Stimulated activated CD4-positive, alpha-beta T cell treated with anti-CD3 and anti-CD28 coated beads, Interleukin-4, amount 100 ng/mL, for 48 hours (primary cell): Measurements from ENCODE around the gene MYLK.
A peak's percentile ranks its signal among the peaks of the same experiment; 100 is the strongest.

Experiments
- DNase-seq, 2 donors: peaks; one replicate each; pipeline ENCODE4 v3.0.0-alpha.2; 2020; ENCODE audit warnings: low read depth in 2 of 2

MYLK gene

GRCh38 chr3:123672429-123673146 lies 211.5 kb downstream of the MYLK start:
- DNase-seq = no peak

GRCh38 chr3:123670743-123671142 lies 213.4 kb downstream of the MYLK start:
- DNase-seq = no peak

GRCh38 chr3:123668906-123669305 lies 215.2 kb downstream of the MYLK start:
- no peak for DNase-seq

- no peak for DNase-seq
Observed at GRCh38 chr3:123667784-123668183, 216.3 kb downstream of the MYLK start.

GRCh38 chr3:123664753-123665152 lies 219.4 kb downstream of the MYLK start:
- no peak for DNase-seq

GRCh38 chr3:123663977-123664376 lies 220.2 kb downstream of the MYLK start:
- no peak for DNase-seq

GRCh38 chr3:123661973-123662372 lies 222.2 kb downstream of the MYLK start:
- no peak for DNase-seq

GRCh38 chr3:123660900-123661299 lies 223.2 kb downstream of the MYLK start:
- DNase-seq = no peak

GRCh38 chr3:123660141-123660675 lies 223.9 kb downstream of the MYLK start:
- no peak for DNase-seq

- no peak for DNase-seq
Observed at GRCh38 chr3:123658852-123659206, 225.3 kb downstream of the MYLK start.

GRCh38 chr3:123658118-123658851 lies 225.8 kb downstream of the MYLK start:
- no peak for DNase-seq

- DNase-seq = no peak
Observed at GRCh38 chr3:123657568-123657967, 226.6 kb downstream of the MYLK start.

- DNase-seq = no peak
Observed at GRCh38 chr3:123657111-123657510, 227.0 kb downstream of the MYLK start.

GRCh38 chr3:123656691-123657090 lies 227.4 kb downstream of the MYLK start:
- DNase-seq = no peak

GRCh38 chr3:123656274-123656673 lies 227.9 kb downstream of the MYLK start:
- DNase-seq = no peak

- no peak for DNase-seq
Observed at GRCh38 chr3:123655400-123655799, 228.7 kb downstream of the MYLK start.

GRCh38 chr3:123653221-123653682 lies 230.9 kb downstream of the MYLK start:
- no peak for DNase-seq

GRCh38 chr3:123652342-123652984 lies 231.7 kb downstream of the MYLK start:
- DNase-seq = peak; percentile 4 to 47

- no peak for DNase-seq
Observed at GRCh38 chr3:123651449-123652341, 232.4 kb downstream of the MYLK start.

GRCh38 chr3:123650101-123650500 lies 234.0 kb downstream of the MYLK start:
- no peak for DNase-seq

- DNase-seq = no peak
Observed at GRCh38 chr3:123648696-123649405, 235.3 kb downstream of the MYLK start.
